HCT116 (cell line): Measurements from ENCODE around the gene GYS1.

Experiments used
- CBX3 ChIP-seq: IDR thresholded peaks from 2 replicates; pipeline ENCODE4 v1.6.1; 2012; ENCODE audit warnings: low read depth
- CEBPB ChIP-seq: IDR thresholded peaks from 2 replicates; pipeline ENCODE4 v1.6.1; 2012; ENCODE audit warnings: low read depth
- EZH2phosphoT487 ChIP-seq: fragments of 200-600 bp; IDR thresholded peaks from 2 replicates; pipeline ENCODE4 v1.6.1; 2018; ENCODE audit warnings: antibody characterized with exemption, borderline replicate concordance
- FOSL1 ChIP-seq: IDR thresholded peaks from 2 replicates; pipeline ENCODE4 v1.6.1; 2012; ENCODE audit warnings: low read depth
- POLR2A ChIP-seq: IDR thresholded peaks from 2 replicates; pipeline ENCODE4 v1.7.0; 2011; ENCODE audit warnings: borderline replicate concordance; ENCODE audit not compliant: insufficient read depth, insufficient read length; ENCODE audit errors: extremely low read depth
- RAD21 ChIP-seq: IDR thresholded peaks from 2 replicates; pipeline ENCODE4 v1.6.1; 2012; ENCODE audit warnings: low read depth, mild to moderate bottlenecking
- SP1 ChIP-seq: IDR thresholded peaks from 2 replicates; pipeline ENCODE4 v1.6.1; 2012; ENCODE audit warnings: low read depth
- TF ChIP-seq, protein P1 (sequence below), 3 experiments: fragments of 200-600 bp in 1 of 3; sonication (generic) in 1 of 3; IDR thresholded peaks in 2 of 3; conservative IDR thresholded peaks in 1 of 3; 2 replicates each; pipeline ENCODE4 v1.5.1; 2012 to 2017; ENCODE audit warnings: low read depth in 2 of 3, low read length in 2 of 3, antibody characterized with exemption in 1 of 3, borderline replicate concordance in 1 of 3, control low read depth in 1 of 3, mild to moderate bottlenecking in 1 of 3, mixed read lengths in 1 of 3, mixed run types in 1 of 3, moderate library complexity in 1 of 3; ENCODE audit not compliant: insufficient read depth in 1 of 3

DNA sequence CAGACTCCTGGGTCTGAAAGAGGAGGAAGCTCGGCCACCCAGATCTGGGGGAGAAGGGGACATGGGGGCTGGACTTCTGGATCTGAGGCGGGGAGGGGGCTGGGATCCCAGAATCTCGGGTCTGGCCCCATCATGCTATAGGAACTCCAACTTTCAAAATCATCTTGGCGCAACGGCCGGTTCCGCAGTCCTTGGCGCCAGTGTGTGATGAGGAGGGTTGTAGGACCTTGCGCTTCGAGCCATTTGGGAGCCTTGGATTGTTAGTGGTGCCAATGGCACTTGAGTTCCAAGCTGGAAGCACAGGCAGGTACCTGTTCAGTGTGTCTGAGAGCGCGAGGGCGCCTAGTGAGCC, 902 bp upstream of the GYS1 start:
- TF ChIP-seq, protein P1, sequence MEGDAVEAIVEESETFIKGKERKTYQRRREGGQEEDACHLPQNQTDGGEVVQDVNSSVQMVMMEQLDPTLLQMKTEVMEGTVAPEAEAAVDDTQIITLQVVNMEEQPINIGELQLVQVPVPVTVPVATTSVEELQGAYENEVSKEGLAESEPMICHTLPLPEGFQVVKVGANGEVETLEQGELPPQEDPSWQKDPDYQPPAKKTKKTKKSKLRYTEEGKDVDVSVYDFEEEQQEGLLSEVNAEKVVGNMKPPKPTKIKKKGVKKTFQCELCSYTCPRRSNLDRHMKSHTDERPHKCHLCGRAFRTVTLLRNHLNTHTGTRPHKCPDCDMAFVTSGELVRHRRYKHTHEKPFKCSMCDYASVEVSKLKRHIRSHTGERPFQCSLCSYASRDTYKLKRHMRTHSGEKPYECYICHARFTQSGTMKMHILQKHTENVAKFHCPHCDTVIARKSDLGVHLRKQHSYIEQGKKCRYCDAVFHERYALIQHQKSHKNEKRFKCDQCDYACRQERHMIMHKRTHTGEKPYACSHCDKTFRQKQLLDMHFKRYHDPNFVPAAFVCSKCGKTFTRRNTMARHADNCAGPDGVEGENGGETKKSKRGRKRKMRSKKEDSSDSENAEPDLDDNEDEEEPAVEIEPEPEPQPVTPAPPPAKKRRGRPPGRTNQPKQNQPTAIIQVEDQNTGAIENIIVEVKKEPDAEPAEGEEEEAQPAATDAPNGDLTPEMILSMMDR (IDR thresholded peaks at IDR 0.05 in 2 of 3, conservative IDR thresholded peaks at IDR 0.05 in 1 of 3; ENCODE audit: borderline replicate concordance in 1 of 3, insufficient read depth in 1 of 3, low read depth in 2 of 3, low read length in 2 of 3): no peak
- TF ChIP-seq FOSL1 (no peak), CEBPB (no peak), SP1 (no peak), RAD21 (no peak), EZH2phosphoT487 (no peak), POLR2A (no peak), CBX3 (no peak)
